Stimulated activated CD8-positive, alpha-beta memory T cell treated with anti-CD3 and anti-CD28 coated beads, Interleukin-15, amount 100 ng/mL, for 1 hour (primary cell): ENCODE data around the gene SLC15A3.

Experiments
- DNase-seq: peaks from one replicate; pipeline ENCODE4 v3.0.0-alpha.2; 2020; ENCODE audit warnings: low read depth

SLC15A3 gene

DNA sequence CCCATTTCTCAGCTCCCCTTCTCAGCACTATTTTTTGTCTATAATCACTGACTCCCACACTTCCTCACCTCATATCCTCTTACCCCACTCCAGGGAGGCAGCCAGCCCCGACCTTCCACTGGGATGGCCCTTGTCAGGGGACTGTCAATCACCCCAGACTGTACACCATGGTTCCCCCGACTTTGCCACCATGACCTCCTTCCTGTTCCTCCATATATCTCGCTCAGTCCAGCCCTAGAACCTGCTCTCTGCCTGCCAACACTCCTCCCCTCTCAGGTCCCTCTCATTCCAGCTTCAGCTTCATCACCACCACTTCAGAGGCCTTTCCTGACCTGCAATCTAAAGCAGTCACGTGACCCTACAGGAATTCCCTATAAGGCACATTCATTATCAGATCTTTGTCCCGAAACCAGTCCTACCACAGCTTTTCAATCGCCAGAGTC lies 62.1 kb downstream of the SLC15A3 start:
- DNase-seq, result no peak

DNA sequence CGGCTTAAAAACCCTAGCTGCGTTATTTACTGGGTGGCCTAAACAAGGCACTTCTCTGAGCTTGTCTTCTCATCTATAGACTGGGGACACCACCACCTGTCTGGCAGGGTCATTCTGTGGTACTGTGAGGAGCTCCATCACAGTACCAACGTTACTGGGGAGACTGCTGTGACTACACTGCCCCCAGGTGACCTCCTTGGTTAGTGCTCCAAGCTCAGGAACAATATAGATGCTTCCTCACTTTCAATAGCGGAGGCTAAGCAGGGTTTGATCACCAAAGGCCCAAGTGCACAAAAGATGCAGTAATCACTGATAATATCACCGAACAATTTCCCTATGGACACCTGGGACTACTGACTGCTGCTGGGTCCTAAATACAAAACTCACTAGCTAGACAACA lies 64.4 kb downstream of the SLC15A3 start:
- peak; percentile 35 for DNase-seq
